Epithelial cell of esophagus (primary cell): ENCODE data around the gene ZNF441.

ENCODE experiments used
- DNase-seq: peaks from one replicate; pipeline ENCODE4 v3.0.0; 2010; ENCODE audit warnings: low read depth
- H3K4me3 ChIP-seq: 2 replicates; pipeline ENCODE4 v1.5.1; 2011; ENCODE audit warnings: mild to moderate bottlenecking, low read length, control low read depth
- CTCF ChIP-seq: IDR thresholded peaks from 2 replicates; pipeline ENCODE4 v1.5.1; 2011; ENCODE audit warnings: low read depth, mild to moderate bottlenecking, low read length, control low read depth, inconsistent platforms; ENCODE audit not compliant: insufficient read depth; ENCODE audit errors: missing control alignments

Gene ZNF441

DNA sequence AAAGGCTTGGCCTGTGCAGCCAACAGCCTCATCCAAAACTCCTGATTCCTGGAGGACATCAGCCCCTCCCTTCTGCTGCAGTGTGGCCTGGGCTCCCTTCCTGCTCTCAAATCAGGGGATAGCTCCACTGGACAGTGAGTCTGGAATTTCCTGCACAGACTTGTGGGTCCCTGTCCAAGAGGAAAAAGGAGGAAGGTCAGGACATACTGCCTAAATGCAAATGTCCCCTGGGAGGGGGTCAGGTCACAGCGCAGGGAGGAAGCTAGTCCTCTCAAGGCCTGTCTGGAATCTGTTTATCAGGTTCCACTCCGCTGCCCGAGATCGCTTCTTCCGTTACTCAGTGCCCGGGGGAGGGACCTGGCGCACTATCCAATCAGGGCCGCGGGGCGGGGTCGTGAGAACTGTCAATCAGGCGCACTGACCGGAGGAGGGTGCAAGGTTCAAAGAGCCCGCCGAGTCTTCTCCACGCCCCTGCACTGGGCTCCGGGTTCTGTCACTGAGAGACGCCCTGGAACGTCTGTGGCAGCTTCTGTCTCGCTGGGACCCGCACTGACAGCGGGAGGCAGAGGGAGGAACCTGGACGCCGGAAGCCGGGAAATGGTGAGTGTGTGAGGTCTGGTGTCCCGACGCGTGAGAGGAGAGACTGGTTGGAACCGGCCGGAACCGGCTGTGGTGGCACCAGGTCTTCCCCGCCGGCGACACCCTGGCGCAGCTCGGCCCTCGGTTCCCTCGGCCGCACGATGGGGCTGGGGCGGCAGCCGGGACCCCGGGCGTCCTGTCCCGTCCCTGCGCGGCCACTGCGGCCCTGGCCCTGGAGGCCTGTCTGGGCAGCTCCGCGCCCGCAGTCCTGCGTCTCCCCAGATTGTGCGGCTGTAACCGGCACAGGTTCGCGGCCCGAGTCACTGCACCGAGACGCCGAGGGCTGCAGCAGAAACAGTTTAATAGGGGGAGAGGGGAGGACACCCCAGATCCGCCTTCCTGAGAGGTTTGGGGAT, at the start of gene ZNF441:
Gene ZNF441, plus strand, starts transcription at position 404 of the 995 bp plus-strand sequence. Its CDS starts 194 bp downstream, at position 598.
- TF ChIP-seq CTCF, result no peak
- H3K4me3 ChIP-seq, result peak within 1 kb of the TSS; percentile 72
- DNase-seq, result peak; percentile 95

DNA sequence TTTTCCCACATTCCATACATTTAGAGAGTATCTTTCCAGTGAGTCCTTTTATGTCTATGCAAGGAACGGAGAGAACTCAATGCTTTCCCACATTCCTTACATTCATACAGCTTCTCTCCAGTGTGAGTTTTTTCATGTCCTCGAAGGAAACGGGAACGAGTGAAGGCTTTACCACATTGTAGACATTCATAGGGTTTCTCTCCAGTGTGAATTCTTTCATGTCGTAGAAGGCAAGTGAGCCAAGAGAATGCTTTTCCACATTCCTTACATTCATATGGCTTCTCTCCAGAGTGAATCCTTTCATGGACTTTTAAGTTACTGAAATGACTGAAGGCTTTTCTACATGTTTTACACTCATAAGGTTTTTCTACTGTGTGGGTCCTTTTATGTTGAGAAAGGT, 45.1 kb upstream of the ZNF441 start:
- no peak for TF ChIP-seq CTCF
- no peak for DNase-seq
- no peak overlapping the region for H3K4me3 ChIP-seq

DNA sequence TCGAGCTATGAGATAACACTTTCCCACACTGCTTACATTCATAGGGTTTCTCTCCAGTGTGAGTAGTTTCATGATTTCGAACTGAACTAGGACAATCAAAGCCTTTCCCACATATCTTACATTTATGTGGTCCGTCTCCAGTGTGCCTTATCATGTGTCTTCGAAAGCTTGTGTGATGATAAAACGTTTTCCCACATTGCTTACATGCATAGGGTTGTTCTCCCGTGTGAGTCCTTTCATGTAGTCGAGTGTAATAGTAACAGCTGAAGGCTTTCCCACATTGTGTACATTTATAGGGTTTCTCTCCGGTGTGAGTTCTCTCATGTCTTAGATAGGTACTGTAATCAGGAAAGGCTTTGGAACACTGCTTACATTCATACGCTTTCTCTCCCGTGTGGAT, 44.4 kb upstream of the ZNF441 start:
- no peak for TF ChIP-seq CTCF
- no peak for DNase-seq
- H3K4me3 ChIP-seq, result no peak overlapping the region

DNA sequence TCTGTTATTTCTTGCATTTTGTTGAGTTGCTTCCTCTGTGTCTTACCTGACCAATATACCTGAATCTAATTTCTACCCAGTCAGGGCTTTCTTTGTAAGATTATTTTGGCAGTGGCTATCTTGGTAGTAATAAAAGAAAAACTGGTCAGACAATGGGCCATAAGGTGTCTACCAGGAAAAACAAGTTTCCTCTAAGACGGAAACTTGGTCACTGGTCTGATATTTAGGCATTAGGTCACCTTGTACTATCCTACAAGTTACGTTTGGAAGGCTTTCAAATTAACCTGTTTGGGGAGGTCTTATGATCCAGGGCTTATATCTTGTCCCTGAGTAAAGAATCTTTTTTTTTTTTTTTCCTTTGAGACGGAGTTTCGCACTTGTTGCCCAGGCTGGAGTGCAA, 37.2 kb upstream of the ZNF441 start:
- no peak overlapping the region for H3K4me3 ChIP-seq
- DNase-seq, result no peak
- TF ChIP-seq CTCF, result no peak

- TF ChIP-seq CTCF, result no peak
- peak; percentile 70 for DNase-seq
- H3K4me3 ChIP-seq, result no peak overlapping the region
Measured at GRCh38 chr19:11735375-11735774, 31.4 kb upstream of the ZNF441 start.

- DNase-seq, result peak; percentile 42
- no peak for TF ChIP-seq CTCF
Measured at GRCh38 chr19:11736696-11737095, 30.1 kb upstream of the ZNF441 start.

More at GRCh38 chr19:11736696-11737095, 30.1 kb upstream of the ZNF441 start:
- no peak overlapping the region for H3K4me3 ChIP-seq
